Measurements from ENCODE around the gene ADORA2B.
"Not testable (repeated sequence)": the region's sequence is repeated elsewhere in the genome, so short reads cannot be mapped to it uniquely, and the experiment has no call there.

The ADORA2B gene

GRCh38 chr17:15926039-15926740 is 18.7 kb upstream of the ADORA2B start:
- DNase-seq, result no peak

GRCh38 chr17:15928286-15928785 is 16.6 kb upstream of the ADORA2B start:
- DNase-seq, result no peak

GRCh38 chr17:15929941-15930340 is 15.0 kb upstream of the ADORA2B start:
- DNase-seq, result no peak

- no peak for DNase-seq
Observed at GRCh38 chr17:15930426-15930825, 14.5 kb upstream of the ADORA2B start.

GRCh38 chr17:15931394-15931793 is 13.5 kb upstream of the ADORA2B start:
- DNase-seq, result no peak

GRCh38 chr17:15934866-15935265 is 10.1 kb upstream of the ADORA2B start:
- DNase-seq, result no peak

GRCh38 chr17:15935891-15936290 is 9.0 kb upstream of the ADORA2B start:
- no peak for DNase-seq

- not testable (repeated sequence) for DNase-seq
Observed at GRCh38 chr17:15936481-15936880, 8.4 kb upstream of the ADORA2B start.

- DNase-seq, result no peak
Observed at GRCh38 chr17:15941781-15942180, 3.1 kb upstream of the ADORA2B start.

GRCh38 chr17:15942207-15942833 is 2.6 kb upstream of the ADORA2B start:
- no peak for DNase-seq

- no peak for DNase-seq
Observed at GRCh38 chr17:15943971-15944758, 765 bp upstream of the ADORA2B start.

- no peak for DNase-seq
Observed at GRCh38 chr17:15945527-15946191, 729 bp downstream of the ADORA2B start.

GRCh38 chr17:15946611-15947120 is 1.7 kb downstream of the ADORA2B start:
- no peak for DNase-seq

GRCh38 chr17:15947271-15947670 is 2.3 kb downstream of the ADORA2B start:
- DNase-seq, result no peak

GRCh38 chr17:15947976-15948752 is 3.2 kb downstream of the ADORA2B start:
- DNase-seq, result no peak

GRCh38 chr17:15951368-15952047 is 6.6 kb downstream of the ADORA2B start:
- DNase-seq, result no peak

GRCh38 chr17:15952048-15952532 is 7.2 kb downstream of the ADORA2B start:
- no peak for DNase-seq

GRCh38 chr17:15952916-15953790 is 8.2 kb downstream of the ADORA2B start:
- no peak for DNase-seq

- no peak for DNase-seq
Observed at GRCh38 chr17:15954222-15954621, 9.3 kb downstream of the ADORA2B start.

Data from NCI-H774 (cell line).